Kidney (tissue), 14 donors: ENCODE measurements around the gene SETD3. TPM values are rescaled to one million over a fixed set of nuclear protein-coding genes. Genes with fewer than 3 reads are reported as not detected.

Source experiments
- DNase-seq, 5 donors: peaks; one replicate each; pipeline ENCODE4 v3.0.0-alpha.2; 2013 to 2020
- FAIRE-seq: peaks from 2 replicates; lab custom pipeline; 2012; peaks lifted over from hg19 to GRCh38; lab: Jason Lieb, UNC
- H3K27ac ChIP-seq, 2 donors: one replicate each; pipeline ENCODE4 v1.7.0; 2013; ENCODE audit warnings: low read depth in 2 of 2, low read length in 2 of 2, inconsistent platforms in 1 of 2
- H3K27me3 ChIP-seq: one replicate; pipeline ENCODE4 v1.7.1; 2013; ENCODE audit warnings: low read length, inconsistent platforms; ENCODE audit not compliant: control insufficient read depth, insufficient read depth
- H3K36me3 ChIP-seq, 3 donors: one replicate each; pipeline versions ENCODE4 v1.7.0 to v1.7.1; 2013; ENCODE audit warnings: low read length in 3 of 3, control low read depth in 1 of 3, inconsistent platforms in 1 of 3; ENCODE audit not compliant: insufficient read depth in 3 of 3, control insufficient read depth in 2 of 3
- H3K4me1 ChIP-seq, 3 donors: one replicate each; pipeline versions ENCODE4 v1.7.0 to v1.7.1; 2013; ENCODE audit warnings: low read length in 3 of 3, inconsistent platforms in 1 of 3, low read depth in 1 of 3; ENCODE audit not compliant: control insufficient read depth in 2 of 3, insufficient read depth in 2 of 3
- H3K4me3 ChIP-seq, 3 donors: one replicate each; pipeline versions ENCODE4 v1.7.0 to v1.8.1; 2013; ENCODE audit warnings: low read length in 3 of 3, control low read depth in 1 of 3, inconsistent platforms in 1 of 3
- H3K9ac ChIP-seq, 3 donors: one replicate each; pipeline versions ENCODE4 v1.7.0 to v1.7.1; 2013; ENCODE audit warnings: low read length in 3 of 3, control low read depth in 1 of 3, inconsistent platforms in 1 of 3
- H3K9me3 ChIP-seq, 3 donors: one replicate each; pipeline versions ENCODE4 v1.7.0 to v1.7.1; 2013; ENCODE audit warnings: low read length in 3 of 3, control low read depth in 1 of 3, inconsistent platforms in 1 of 3; ENCODE audit not compliant: control insufficient read depth in 2 of 3, insufficient read depth in 1 of 3
- intact Hi-C: fragments of 100-400 bp; cut with DNase I; formaldehyde crosslinking; loops from one replicate; pipeline ENCODE4 v1.11.1; 2022
- polyA plus RNA-seq: library from polyadenylated mRNA; stranded (reverse); fragments of 350-450 nt; fragmentation: Illumina TruSeq; extraction: RNeasy Lipid Tissue Mini Kit (QIAGEN cat#74804); gene quantifications from one replicate; pipeline ENCODE4 v1.2.3, GENCODE V29; 2014; ENCODE audit warnings: low read depth, low replicate concordance; ENCODE audit not compliant: insufficient read depth
- total RNA-seq: library from RNA; stranded (reverse); fragmentation: NEBNext Ultra II Directional; extraction: Animal tissue kit (Norgen Biotek cat#: 25700); gene quantifications from one replicate; pipeline ENCODE4 v1.2.1, GENCODE V29; 2021
- TF ChIP-seq, protein P1 (sequence below): IDR thresholded peaks from 3 replicates; pipeline ENCODE4 v1.5.1; 2012; ENCODE audit warnings: mild to moderate bottlenecking, moderate library complexity, borderline replicate concordance; ENCODE audit not compliant: insufficient read depth; ENCODE audit errors: extremely low read depth
- donor health status: control.
- donor health status: control.
- donor health status: control.
- donor health status: control.
- donor health status: control.
- donor health status: DM: yes; HTN: yes; CAD: no.
- donor health status: Normal renal cell carcinoma (clear cell type).

Gene SETD3
- total and polyA plus RNA-seq, 2 donors from 2014 or later: 74.0 to 85.6 TPM

DNA sequence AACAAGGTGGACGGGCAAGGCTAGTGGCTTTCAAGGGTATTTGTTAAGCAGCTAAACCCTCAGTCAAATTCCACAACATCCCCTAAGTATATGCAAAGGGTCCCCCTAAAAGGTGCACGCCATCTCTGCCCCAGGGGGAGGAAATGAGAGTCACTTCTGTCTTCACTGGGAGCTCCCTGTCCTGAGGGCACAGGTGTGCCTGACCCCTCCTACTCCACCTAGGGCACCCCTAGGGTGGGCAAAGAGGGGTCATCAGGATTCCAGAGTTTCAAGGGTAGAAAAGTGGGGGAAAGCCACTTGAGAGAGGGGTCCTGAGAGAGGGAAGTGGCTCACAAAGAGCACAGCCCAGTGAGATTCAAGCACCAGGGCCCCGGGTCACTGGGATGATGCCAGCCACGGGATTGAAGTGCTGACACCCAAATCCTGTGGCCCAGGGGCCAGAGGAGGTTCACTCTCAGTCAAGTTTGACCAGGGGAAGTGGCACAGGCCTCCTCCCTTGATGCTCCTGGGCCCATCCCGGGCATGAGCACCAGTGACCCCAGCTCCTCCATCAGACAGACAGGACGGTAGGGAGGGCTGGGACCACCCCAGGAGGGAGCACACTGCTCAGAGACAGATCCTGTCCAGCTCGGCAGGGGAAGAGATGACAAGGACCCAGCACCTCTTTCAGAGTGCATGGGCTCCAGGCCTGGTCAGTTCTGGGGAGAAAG is 126.3 kb downstream of the SETD3 start:
- Histone ChIP-seq H3K27me3 (no peaks in the 10 kb centered on the region), H3K4me1 (no peaks in the 10 kb centered on the region), H3K36me3 (no peaks in the 10 kb centered on the region), H3K9ac (no peak overlapping the region), H3K27ac (no peak overlapping the region), H3K9me3 (no peaks in the 10 kb centered on the region), H3K4me3 (no peak overlapping the region)
- FAIRE-seq (no peak), DNase-seq (no peak)
- TF ChIP-seq, protein P1, sequence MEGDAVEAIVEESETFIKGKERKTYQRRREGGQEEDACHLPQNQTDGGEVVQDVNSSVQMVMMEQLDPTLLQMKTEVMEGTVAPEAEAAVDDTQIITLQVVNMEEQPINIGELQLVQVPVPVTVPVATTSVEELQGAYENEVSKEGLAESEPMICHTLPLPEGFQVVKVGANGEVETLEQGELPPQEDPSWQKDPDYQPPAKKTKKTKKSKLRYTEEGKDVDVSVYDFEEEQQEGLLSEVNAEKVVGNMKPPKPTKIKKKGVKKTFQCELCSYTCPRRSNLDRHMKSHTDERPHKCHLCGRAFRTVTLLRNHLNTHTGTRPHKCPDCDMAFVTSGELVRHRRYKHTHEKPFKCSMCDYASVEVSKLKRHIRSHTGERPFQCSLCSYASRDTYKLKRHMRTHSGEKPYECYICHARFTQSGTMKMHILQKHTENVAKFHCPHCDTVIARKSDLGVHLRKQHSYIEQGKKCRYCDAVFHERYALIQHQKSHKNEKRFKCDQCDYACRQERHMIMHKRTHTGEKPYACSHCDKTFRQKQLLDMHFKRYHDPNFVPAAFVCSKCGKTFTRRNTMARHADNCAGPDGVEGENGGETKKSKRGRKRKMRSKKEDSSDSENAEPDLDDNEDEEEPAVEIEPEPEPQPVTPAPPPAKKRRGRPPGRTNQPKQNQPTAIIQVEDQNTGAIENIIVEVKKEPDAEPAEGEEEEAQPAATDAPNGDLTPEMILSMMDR: no peak
- intact Hi-C loops: no loop called here

DNA sequence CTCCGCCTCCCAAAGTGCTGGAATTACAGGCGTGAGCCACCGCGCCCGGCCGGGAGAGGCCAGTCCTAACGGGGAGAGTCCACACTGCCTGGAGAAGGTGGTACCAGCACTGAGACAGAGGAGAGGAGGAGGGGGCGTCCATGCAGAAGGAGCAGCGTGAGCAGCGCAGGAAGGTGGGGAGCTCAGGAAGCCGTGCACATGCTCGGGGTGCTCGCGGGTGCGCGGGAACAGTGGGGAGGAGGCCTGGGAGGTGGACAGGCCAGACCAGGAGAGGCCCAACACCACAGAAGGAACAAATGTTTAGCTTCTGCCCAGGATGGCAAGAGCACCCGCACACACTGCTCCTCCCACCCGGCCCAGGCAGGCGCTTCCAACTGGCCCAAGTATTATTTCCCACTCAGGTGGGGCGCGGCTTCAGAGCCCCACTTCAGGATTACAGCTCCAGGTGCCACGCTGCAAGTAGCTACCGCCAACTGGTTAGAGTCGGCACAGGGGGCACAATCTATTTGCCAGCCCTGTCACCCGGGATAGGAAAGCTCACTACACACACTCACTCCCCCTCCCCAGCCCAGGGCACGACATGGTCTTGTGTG is 127.9 kb downstream of the SETD3 start:
- no peaks in the 10 kb centered on the region for H3K9me3 ChIP-seq
- H3K27ac ChIP-seq: no peak overlapping the region
- H3K9ac ChIP-seq: no peak overlapping the region
- DNase-seq: no peak
- no peaks in the 10 kb centered on the region for H3K36me3 ChIP-seq
- FAIRE-seq: no peak
- intact Hi-C loops: no loop called here
- TF ChIP-seq, protein P1: no peak
- no peaks in the 10 kb centered on the region for H3K27me3 ChIP-seq
- H3K4me3 ChIP-seq: no peak overlapping the region
- no peaks in the 10 kb centered on the region for H3K4me1 ChIP-seq

DNA sequence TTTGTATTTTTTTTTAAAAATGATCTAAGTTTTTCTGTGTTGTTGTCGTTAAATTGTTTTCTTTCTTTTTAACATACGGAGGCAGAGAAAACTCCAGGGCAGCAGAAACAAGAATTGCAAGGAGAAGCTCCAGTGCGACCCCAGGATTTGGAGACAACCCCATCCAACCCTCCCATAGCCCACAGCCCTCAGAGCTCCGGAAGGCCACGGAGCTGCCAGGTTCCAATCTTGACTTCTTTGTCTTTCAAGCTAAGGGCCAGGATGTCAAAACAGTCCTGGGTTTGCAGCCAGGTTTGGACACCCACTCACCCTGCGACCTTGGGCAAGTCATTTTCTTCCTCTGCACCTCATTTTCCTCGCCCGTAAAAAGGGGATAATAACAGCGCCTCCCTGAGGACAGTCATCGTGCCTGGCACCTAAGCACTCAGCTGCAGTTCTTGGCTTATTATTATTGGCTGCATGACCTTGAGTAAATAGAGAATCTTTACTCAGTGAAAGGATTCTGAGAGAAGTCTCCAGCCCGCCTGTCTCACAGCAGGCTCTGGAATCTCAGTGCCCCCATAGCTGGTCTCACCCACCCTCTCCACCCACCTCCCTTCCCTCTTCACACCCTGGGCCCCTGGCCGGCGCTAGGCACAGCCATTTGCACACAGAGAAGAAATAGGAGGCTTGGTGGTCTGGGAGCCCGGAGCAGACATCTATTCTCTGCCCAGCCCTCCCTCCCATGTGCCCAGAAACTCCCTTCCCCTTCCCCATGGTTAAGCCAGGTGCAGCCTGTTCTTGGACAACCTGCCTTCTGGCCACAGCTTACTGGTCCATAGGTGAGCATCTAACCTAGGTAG is 129.3 kb downstream of the SETD3 start:
- TF ChIP-seq, protein P1: no peak
- DNase-seq: no peak
- H3K27me3 ChIP-seq: no peaks in the 10 kb centered on the region
- H3K9ac ChIP-seq: no peak overlapping the region
- H3K4me3 ChIP-seq: no peak overlapping the region
- FAIRE-seq: no peak
- H3K9me3 ChIP-seq: no peaks in the 10 kb centered on the region
- no peaks in the 10 kb centered on the region for H3K36me3 ChIP-seq
- intact Hi-C loops: no loop called here
- H3K4me1 ChIP-seq: no peaks in the 10 kb centered on the region
- no peak overlapping the region for H3K27ac ChIP-seq
